ENCODE measurements around the gene TAF11L2. TPM values are rescaled to one million over a fixed set of nuclear protein-coding genes. Genes with fewer than 3 reads are reported as not detected.
"Not testable (repeated sequence)": the region's sequence is repeated elsewhere in the genome, so short reads cannot be mapped to it uniquely, and the experiment has no call there.

The TAF11L2 gene
- total RNA-seq, 4 donors from 2014 or later = not detected

- not testable (repeated sequence) for H3K36me3 ChIP-seq, H3K4me3 ChIP-seq, H3K27ac ChIP-seq, H3K9me3 ChIP-seq, DNase-seq, H3K4me1 ChIP-seq, H3K27me3 ChIP-seq
These were observed 30.3 kb downstream of the TAF11L2 start, which contains the start of gene TAF11L6 for GRCh38 chr5:17528369-17528768. TSS of gene TAF11L6 (plus strand) at chr5:17528669.

Small RNA genes lying within 50 kb of the gene (small RNA-seq; reads per million reads assigned to genes)
- gene AC106774.3 = 0 reads per million in 2 donors

Other genes with a start within 250 kb of the TAF11L2 start
- gene TAF11L3, start 20.1 kb downstream of the TAF11L2 start, total RNA-seq = not detected
- not detected for gene TAF11L4, start 23.6 kb downstream of the TAF11L2 start, total RNA-seq
- gene TAF11L5, start 27.0 kb downstream of the TAF11L2 start, total RNA-seq = not detected
- gene TAF11L6, start 30.4 kb downstream of the TAF11L2 start, total RNA-seq = not detected
- gene TAF11L7, start 87.5 kb downstream of the TAF11L2 start, total RNA-seq = not detected
- gene TAF11L8, start 92.7 kb downstream of the TAF11L2 start, total RNA-seq = not detected
- gene TAF11L9, start 96.2 kb downstream of the TAF11L2 start, total RNA-seq = not detected
- not detected for gene TAF11L10, start 99.6 kb downstream of the TAF11L2 start, total RNA-seq
- gene TAF11L11, start 106.0 kb downstream of the TAF11L2 start, total RNA-seq = not detected
- not detected for gene TAF11L12, start 112.2 kb downstream of the TAF11L2 start, total RNA-seq
- not detected for gene TAF11L13, start 133.9 kb downstream of the TAF11L2 start, total RNA-seq
- not detected for gene TAF11L14, start 136.2 kb downstream of the TAF11L2 start, total RNA-seq